ENCODE measurements around the gene CCL18.
"Not testable (repeated sequence)": the region's sequence is repeated elsewhere in the genome, so short reads cannot be mapped to it uniquely, and the experiment has no call there.

CCL18 gene

DNA sequence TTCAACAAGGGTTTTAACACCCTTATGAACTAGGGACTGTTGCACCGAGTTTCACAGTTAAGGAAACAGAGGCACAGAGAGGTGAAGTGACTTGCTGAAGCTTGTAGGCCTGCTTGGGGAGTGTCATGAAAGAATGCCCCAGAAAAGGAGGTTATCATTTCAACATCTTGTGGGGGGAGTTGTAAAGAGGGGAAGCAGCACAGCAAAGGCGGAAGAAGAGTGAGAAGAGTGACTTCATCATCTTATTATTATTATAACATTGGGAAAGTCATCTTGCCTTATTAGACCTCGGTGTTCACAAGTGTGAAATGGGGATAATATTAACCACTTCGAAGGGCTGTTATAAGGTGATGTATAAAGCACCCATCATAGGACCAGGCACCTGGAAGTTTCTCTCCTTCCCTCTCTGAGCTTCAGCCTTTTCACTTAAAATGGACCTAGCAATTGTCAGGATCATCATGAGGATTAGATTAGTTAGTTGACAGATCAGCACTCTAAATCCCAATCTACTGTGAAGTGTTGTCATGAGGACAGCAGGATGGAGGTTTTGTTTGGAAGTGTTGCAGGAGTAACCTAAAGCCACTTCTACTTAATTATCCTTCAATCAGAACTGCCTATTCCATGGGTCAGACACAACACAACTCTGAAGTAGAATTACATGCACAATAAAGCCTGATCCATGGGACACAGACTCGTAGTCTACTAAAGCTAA, 41.9 kb downstream of the CCL18 start:
- no peak for DNase-seq

GRCh38 chr17:36106493-36106835, 42.4 kb downstream of the CCL18 start:
- DNase-seq: no peak

GRCh38 chr17:36107660-36108059, 43.6 kb downstream of the CCL18 start:
- no peak for DNase-seq

DNA sequence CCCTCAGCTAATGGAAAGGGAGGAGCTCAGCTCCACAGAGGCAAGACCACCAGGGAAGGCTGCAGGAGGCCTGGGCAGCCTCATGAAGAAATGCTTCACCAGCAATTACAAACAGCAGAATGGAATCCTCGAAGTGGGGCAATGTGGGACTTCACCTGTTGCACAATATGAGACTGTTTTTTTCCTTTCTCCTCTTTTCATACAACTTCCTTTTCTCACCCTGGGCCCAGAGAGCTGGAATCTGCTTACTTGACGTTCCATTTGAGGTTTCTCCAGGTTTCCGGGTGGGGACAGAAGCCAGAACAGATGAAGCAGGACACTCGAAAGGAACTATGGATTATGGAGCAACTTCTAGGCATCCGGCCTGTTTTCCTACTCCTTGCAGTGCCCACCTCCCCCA, 44.2 kb downstream of the CCL18 start:
- not testable (repeated sequence) for DNase-seq

- no peak for DNase-seq
These were observed 47.0 kb downstream of the CCL18 start for GRCh38 chr17:36111068-36111490.

DNA sequence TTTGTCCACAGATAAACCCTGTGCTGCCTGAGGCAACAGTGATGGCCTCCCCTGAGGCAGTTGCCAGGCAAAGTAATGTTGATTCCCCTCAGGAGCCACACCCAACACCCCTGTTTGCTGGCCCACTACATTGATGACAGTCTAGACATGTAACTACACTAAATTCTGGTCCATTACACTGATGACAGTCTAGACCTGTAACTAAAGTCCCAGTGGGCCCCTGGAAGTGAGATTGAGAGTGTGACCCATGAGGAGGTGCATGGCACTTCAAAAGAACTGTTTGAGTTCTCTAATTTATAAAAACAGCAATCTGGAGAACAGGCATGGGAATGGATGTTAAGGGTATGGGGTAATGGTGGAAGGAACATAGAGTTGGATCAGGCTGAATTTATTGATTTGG, 48.5 kb downstream of the CCL18 start:
- DNase-seq: no peak

DNA sequence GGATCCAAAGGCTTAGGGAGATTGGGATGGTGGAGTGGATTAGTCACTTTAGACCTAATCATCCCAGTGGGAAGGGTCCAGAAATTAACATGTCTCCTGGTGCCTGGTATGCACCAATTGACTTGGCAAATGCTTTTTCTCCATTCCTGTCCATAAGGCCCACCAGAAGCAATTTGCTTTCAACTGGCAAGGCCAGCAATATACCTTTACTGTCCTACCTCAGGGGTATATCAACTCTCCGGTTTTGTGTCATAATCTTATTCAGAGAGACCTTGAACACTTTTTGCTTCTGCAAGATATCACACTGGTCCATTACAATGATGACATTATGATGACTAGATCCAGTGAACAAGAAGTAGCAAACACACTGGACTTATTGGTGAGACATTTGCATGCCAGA, 49.1 kb downstream of the CCL18 start:
- DNase-seq: not testable (repeated sequence)

DNA sequence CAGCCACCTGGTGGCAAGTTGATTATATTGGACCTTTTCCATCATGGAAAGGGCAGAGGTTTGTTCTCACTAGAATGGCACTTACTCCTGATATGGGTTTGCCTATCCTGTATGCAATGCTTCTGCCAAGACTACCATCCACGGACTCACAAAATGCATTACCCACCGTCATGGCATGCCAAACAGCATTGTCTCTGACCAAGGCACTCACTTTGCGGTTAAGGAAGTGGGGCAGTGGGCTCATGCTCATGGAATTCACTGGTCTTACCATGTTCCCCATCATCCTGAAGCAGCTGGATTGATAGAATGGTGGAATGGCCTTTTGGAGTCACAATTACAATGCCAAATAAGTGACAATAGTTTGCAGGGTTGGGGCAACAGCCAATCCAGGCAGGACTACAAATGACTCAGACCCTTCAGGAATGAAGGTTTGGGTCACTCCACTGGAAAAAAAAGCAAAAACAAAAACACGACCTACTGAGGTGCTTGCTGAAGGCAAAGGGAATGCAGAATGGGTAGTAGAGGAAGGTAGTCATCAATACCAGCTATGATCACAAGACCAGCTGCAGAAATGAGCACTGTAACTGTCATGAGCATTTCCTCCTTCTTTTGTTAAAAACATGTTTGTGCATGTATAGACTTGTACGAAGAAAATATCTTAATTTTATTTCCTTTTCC, 51.0 kb downstream of the CCL18 start:
- not testable (repeated sequence) for DNase-seq

GRCh38 chr17:36115649-36115977, 51.5 kb downstream of the CCL18 start:
- DNase-seq: not testable (repeated sequence)

DNA sequence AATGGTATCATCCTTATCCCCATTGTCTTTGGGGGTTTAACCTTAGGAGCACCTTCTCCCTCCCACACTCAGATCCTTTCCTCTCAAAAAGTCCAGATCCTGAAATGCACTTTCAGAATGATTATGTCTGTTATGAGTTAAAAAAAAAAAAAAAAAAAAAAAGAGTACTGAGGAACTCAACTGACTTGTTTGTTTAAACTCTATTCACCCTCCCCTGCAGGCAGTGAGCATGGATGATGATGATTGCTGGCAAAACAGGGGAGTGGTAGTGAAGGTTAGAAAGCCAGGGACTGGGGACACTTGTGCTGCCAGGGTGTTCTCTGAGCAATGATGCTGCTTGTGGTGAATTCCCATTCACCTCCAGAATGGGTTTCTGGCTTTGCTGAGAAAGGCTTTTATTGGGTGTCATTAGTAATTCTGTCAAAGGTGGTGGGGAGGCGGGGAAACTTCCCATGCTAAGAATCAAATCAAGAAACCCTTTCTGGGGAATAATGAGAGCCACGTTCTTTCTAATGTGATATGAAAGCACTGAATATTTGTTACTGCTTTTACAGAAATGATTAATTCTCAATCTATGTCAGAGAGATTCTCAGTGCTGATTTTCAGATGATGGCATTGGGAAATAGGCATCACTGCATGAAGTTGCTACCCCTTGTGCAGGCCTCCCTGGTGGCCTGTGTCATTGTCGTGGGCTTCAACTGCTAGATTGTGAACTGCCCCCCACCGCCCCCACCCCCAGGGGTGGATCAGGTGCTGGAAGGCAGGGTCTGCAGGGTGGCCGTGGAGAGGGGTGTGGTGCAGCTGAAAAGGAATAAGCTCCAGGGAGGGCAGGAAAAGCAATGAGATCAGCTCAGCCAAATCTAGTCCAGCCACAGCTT, 53.7 kb downstream of the CCL18 start:
- no peak for DNase-seq

DNA sequence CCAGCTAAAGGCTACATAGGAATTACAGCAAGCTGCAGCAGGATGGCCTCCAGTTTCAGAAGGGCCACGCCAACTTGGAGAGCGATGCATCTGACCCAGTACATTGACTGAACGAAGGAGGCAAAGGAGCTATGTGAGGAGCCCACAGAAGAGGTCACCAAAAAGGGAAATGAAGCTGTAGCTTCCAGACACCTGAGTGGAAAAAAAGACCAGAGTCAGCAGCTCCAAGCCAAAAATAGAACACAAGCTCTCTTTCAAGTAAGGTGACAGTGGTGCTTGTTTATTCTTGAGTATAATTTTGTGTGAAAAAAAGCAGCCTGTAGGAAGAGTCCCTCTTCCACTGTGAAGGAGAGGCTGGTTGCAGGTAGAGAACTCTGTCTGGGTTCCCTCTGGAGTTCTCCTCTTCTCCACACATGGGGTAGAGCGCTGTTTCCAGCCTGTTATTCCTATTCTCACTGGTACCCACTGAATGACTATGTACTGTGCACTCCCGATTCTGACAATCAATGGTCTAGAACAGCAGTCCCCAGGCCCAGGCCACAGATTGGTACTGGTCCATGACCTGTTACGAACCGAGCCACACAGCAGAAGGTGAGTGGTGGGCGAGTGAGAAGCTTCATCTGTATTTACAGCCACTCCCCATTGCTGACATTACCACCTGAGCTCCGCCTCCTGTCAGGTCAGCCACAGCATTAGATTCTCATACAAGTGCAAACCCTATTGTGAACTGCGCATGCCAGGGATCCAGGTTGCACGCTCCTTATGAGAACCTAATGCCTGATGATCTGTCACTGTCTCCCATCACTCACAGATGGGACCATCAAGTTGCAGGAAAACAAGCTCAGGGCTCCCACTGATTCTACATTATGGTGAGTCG, 54.6 kb downstream of the CCL18 start:
- DNase-seq: no peak

DNA sequence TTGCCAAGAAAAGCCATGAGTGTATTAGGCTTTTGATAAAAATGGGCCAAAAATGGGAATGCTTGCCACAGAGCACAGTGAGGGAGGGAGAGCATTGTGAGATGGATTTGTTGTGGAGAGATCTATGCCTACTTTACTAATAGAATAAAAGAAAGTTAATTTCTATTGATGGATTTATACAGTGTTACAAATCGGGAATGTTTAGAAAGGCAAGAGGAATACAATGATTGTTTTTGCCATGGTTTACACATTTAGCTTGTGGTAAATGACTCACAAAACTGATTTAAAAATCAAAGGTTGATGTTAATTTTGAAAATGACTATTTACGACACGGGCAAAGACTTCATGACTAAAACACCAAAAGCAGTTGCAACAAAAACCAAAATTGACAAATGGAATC, 56.1 kb downstream of the CCL18 start:
- DNase-seq: no peak

GRCh38 chr17:36121099-36121498, 57.0 kb downstream of the CCL18 start:
- not testable (repeated sequence) for DNase-seq

All from NCI-H1436 treated with DMSO at 0.1 percent for 48 hours (cell line).